ENCODE data around the gene LARP1.
A peak's percentile ranks its signal among the peaks of the same experiment; 100 is the strongest.
"Not testable (repeated sequence)": the region's sequence is repeated elsewhere in the genome, so short reads cannot be mapped to it uniquely, and the experiment has no call there.

The LARP1 gene

GRCh38 chr5:154735362-154735761, 19.8 kb upstream of the LARP1 start:
- not testable (repeated sequence) for DNase-seq

GRCh38 chr5:154736372-154736771, 18.8 kb upstream of the LARP1 start:
- not testable (repeated sequence) for DNase-seq

- DNase-seq: no peak
Observed at GRCh38 chr5:154737667-154738320, 17.4 kb upstream of the LARP1 start.

- no peak for DNase-seq
Observed at GRCh38 chr5:154740483-154740882, 14.7 kb upstream of the LARP1 start.

GRCh38 chr5:154740957-154741356, 14.2 kb upstream of the LARP1 start:
- no peak for DNase-seq

- no peak for DNase-seq
Observed at GRCh38 chr5:154741415-154741814, 13.8 kb upstream of the LARP1 start.

- DNase-seq: no peak
Observed at GRCh38 chr5:154743812-154744211, 11.4 kb upstream of the LARP1 start.

- DNase-seq: no peak
Observed at GRCh38 chr5:154745349-154745748, 9.8 kb upstream of the LARP1 start.

- no peak for DNase-seq
Observed at GRCh38 chr5:154749491-154749890, 5.7 kb upstream of the LARP1 start.

GRCh38 chr5:154750641-154751040, 4.5 kb upstream of the LARP1 start:
- not testable (repeated sequence) for DNase-seq

- no peak for DNase-seq
Observed at GRCh38 chr5:154751854-154752253, 3.3 kb upstream of the LARP1 start.

- DNase-seq: peak; percentile 47
Observed at GRCh38 chr5:154753792-154754191, 1.4 kb upstream of the LARP1 start.

- peak; percentile 97 for DNase-seq
Observed at GRCh38 chr5:154754460-154755360, 467 bp upstream of the LARP1 start.

- DNase-seq: no peak
Observed at GRCh38 chr5:154756009-154756867, 1.1 kb downstream of the LARP1 start.

- no peak for DNase-seq
Observed at GRCh38 chr5:154756868-154757813, 2.0 kb downstream of the LARP1 start.

- peak; percentile 27 for DNase-seq
Observed at GRCh38 chr5:154757814-154758406, 2.7 kb downstream of the LARP1 start.

- no peak for DNase-seq
Observed at GRCh38 chr5:154758493-154758892, 3.3 kb downstream of the LARP1 start.

GRCh38 chr5:154758977-154759376, 3.8 kb downstream of the LARP1 start:
- no peak for DNase-seq

GRCh38 chr5:154759868-154760267, 4.7 kb downstream of the LARP1 start:
- DNase-seq: not testable (repeated sequence)

- DNase-seq: no peak
Observed at GRCh38 chr5:154761046-154761736, 6.0 kb downstream of the LARP1 start.

GRCh38 chr5:154762261-154762660, 7.1 kb downstream of the LARP1 start:
- no peak for DNase-seq

Measured in kidney glomerular epithelial cell (primary cell).